NCI-H146 (cell line): ENCODE results near the gene WDR20.
"Not testable (repeated sequence)": the region's sequence is repeated elsewhere in the genome, so short reads cannot be mapped to it uniquely, and the experiment has no call there.

Experiments
- DNase-seq: peaks from one replicate; lab custom pipeline; 2025; lab: John Stamatoyannopoulos, UW

The WDR20 gene, protein sequence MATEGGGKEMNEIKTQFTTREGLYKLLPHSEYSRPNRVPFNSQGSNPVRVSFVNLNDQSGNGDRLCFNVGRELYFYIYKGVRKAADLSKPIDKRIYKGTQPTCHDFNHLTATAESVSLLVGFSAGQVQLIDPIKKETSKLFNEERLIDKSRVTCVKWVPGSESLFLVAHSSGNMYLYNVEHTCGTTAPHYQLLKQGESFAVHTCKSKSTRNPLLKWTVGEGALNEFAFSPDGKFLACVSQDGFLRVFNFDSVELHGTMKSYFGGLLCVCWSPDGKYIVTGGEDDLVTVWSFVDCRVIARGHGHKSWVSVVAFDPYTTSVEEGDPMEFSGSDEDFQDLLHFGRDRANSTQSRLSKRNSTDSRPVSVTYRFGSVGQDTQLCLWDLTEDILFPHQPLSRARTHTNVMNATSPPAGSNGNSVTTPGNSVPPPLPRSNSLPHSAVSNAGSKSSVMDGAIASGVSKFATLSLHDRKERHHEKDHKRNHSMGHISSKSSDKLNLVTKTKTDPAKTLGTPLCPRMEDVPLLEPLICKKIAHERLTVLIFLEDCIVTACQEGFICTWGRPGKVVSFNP

DNA sequence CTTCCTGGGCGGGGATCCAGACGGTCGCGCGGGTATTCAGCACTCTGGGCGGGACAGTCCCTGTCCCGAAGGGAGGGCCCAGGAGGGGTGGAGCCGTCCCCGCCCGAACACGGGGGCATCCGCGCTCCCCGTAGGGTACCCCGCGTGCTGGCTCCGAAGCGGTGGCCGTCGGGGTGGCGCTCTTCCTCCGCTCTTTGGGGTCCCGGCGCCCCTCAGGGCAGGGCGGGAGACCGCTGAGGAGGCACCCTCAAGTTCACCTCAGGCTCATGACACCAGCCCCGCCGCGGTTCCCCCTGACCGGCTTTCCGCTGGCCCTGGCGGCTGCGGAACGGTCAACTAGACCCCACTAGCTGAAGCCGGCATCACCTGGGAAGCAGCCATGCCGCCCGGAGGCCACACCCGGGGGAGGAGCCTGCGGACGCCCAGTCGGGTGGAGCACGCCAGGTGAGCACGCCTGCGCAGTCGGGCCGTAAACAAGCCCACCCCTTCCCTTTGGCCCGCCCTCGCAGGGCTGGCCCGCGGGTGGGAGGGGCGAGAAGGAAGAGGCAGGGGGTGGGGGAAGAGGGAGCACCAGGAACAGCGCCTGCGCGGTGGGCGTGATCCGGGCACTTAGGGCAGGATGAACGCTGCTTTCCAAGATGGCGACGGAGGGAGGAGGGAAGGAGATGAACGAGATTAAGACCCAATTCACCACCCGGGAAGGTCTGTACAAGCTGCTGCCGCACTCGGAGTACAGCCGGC lies at the start of gene WDR20:
WDR20 (plus strand) TSS at position 612 of the 741 bp plus-strand sequence; CDS start at position 639, 27 bp downstream.
- DNase-seq, result peak; percentile 97

GRCh38 chr14:102090713-102091112 lies 49.0 kb upstream of the WDR20 start:
- DNase-seq, result no peak

DNA sequence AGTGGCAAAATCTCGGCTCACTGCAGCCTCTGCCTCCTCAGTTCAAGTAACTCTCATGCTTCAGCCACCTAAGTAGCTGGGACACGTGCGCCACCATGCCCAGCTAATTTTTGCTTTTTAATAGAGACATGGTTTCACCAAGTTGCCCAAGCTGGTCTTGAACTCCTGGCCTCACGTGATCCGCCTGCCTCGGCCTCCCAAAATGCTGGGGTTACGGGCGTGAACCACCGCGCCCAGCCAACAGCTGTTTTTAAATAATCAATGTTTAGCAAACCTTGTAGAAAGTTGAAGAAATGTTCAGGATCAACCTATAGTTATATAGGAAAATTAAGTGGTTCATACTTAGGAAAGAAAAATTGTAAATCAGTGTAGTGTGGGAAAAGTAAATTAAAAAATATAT lies 46.9 kb upstream of the WDR20 start:
- DNase-seq, result no peak

DNA sequence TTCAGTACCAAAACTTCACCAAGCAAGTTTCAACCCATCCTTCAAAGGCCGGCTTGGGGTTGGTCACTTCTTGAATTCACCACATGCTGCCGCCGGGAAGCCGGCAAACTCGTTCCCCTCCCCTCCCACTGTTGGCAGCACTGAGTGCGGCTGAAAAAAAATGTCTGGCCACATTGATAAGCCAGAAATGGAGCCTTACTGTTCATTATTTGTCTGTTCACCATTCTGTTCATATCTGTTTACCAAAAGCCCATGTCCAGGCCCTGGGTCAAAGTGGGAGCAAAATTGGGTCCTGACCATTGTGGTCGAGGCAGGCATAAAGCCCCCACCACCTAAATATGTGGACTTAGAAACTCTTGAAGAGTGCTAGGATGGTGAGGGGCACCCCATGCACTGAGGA lies 45.6 kb upstream of the WDR20 start:
- no peak for DNase-seq

DNA sequence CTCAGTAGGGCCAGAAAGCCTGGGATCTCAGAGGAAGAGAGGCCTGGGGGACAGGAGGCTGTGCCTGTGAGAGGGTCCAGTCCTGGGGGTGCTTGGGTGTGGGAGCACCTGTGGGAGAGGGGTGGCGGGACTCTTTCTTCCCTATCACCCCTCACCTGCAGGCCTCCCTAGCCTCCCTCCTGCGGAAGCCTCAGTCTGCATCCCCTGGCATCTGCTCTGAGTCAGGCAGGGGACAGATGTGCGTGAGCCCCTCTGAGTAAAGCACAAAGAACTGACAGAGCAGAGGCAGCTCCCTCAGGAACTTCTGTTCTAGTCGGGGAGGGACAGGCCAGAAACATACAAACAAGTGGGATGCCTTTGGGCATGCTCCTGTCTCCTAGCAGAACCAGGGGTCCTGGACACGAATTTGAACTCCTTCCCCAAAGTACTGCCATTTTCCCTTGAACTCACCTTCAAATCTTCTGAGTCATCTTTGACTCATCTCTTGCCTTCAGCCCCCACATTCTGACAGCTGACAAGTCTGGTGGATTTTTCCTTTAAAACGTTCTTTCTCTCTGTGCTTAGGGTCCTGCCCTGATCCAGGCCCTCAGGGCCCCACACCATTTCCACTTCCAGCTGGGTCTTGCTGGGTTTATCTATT lies 44.3 kb upstream of the WDR20 start:
- no peak for DNase-seq

DNA sequence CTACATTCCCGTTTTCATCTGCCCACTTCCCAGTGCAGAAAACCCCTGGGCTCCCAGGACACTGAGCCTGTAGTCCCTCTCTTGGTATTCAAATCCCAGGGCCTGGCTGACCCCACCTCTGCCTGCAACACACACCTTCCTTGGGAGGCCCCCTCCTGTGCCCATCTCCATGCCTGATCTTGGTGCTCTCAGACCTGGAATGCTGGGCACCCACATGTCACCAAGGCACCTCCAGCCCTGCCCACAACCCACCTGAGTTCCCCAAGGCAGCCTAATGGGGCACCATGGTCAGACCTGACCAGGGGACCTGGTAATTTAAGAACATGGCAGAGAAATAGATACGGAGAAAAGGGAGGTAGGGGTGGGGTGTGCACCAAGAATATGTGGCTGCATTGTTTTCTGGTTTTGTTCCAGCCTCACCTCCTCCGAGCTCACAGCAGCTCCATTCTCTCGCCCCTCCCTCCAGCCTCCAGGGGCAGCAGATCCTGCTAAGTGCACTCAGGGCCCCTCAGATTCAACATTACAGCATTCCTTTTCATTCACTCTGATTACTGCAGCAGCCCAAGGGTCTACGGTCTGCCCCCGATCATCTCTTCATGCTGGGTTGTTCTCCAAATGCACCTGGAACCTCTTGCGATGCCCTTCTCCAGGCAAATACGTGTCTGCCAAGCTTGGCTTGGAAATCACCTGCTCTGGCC lies 43.7 kb upstream of the WDR20 start:
- no peak for DNase-seq

DNA sequence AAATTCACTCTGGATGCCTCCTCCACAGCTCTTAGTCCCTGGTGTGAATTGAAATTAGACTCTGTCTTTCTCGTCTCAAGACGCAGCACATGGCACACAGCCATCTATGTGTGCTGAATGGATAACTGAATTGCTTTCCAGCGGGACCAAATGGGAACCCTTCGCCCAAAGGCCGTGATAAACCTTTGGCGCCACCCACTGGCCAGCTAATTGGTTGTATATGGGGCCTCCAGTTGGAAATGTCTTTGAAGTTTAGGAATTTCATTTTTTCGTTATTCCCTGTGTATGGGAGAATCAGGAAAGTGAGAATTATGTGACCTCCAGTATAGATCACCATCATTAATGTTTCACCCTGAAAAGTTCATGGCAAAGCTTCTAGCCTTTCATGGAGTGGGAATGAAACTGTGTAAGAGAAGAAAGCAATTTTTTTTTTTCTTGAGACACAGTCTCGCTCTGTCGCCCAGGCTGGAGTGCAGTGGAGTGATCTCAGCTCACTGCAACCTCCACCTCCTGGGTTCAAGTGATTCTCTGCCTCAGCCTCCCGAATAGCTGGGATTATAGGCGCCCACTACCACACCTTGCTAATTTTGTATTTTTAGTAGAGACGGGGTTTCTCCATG lies 43.0 kb upstream of the WDR20 start:
- peak; percentile 67 for DNase-seq

GRCh38 chr14:102097441-102098135 lies 42.1 kb upstream of the WDR20 start:
- DNase-seq, result peak; percentile 49

DNA sequence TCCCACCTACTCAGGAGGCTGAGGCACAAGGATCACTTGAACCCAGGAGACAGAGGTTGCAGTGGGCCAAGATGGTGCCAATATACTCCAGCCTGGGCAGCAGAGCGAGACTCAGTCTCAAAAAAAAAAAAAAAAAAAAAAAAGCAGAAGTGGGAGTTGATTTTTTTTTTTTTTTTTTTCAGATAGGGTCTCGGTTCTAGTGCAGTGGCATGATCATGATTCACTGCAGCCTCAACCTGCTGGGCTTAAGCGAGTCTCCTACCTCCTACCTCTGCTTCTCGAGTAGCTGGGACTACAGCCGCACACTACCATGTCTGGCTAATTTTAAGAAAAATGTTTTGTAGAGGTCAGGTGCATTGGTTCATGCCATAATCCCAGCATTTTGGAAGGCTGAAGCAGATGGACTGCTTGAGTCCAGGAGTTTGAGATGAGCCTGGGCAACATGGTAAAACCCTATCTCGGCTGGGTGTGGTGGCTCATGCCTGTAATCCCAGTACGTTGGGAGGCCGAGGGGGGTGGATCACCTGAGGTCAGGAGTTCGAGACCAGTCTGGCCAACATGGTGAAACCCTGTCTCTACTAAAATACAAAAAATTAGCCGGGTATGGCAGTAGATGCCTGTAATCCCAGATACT lies 36.5 kb upstream of the WDR20 start:
- no peak for DNase-seq

DNA sequence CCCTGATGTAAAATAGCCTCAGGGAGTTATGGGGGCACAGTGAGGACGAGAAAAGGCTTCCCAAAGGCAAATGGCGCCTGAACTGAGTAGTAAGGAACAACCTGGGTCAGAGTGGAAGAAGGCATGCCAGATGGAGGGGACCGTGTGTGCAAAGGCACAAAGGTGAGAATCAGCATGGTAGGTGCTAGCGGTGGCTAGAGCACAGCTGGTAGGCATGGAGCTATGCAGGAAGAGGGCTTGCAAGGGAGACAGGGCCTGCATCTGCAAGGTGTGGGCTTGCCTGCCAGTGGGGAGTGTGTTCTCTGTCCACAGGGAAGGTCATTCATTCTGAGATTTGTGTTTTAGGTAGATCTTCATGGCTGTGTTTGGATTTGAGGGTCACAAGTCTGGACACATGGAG lies 34.3 kb upstream of the WDR20 start:
- DNase-seq, result no peak

- not testable (repeated sequence) for DNase-seq
Measured at GRCh38 chr14:102109332-102109731, 30.4 kb upstream of the WDR20 start.

DNA sequence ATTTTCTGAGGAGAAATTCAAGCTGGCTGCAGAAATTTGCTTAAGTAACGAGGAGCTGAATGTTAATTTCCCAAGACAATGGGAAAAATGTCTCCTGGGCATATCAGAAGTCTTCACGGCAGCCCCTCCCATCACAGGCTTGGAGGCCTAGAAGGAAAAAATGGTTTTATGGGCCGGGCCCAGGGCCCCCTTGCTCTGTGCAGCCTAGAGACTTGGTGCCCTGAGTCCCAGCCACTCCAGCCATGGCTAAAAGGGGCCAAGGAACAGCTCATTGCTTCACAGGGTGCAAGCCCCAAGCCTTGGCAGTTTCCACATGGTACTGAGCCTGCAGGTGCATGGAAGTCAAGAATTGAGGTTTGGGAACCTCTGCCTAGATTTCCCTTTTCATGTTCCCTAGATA lies 28.6 kb upstream of the WDR20 start:
- no peak for DNase-seq

DNA sequence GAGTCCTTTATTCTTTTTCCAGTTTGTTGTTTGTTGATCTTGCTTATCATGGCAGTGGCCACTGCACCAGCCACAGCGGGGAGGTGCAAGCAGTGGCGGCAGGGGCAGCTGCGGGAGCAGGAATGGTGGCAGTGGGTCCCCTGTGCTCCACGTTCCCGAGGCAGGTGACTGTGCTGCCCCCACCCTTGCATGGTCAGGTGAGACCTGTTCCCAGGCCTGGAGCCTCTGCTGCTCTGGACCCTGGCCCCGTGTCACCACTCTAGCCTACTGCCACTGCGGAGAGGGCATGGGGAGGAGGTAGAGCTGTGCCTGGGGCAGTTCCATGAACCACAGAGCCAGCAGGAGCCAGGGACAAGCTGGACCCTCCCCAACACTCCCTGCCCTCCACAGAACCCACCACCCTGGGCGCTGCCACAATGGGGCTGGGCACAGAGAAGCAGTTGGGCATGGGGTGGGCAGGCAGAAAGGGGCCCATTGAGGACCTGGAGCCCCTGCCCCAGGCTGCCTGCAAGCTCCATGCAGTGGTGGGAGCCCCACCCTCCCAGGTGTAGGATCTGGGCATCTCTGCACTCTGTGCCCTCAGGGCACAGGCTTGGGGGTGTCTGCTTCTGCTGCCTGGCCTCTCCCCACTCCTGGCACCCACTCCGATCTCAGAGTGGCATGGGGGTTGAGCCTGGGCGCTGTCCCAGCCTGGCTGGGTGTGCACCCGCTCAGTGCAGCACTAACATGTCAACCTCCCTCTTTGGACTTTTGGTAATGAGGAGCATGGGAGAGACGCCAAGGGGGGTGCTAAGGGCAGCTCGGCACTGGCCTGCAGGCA lies 23.1 kb upstream of the WDR20 start:
- no peak for DNase-seq

- DNase-seq, result no peak
Measured at GRCh38 chr14:102117852-102118251, 21.8 kb upstream of the WDR20 start.

GRCh38 chr14:102120888-102121287 lies 18.8 kb upstream of the WDR20 start:
- no peak for DNase-seq

DNA sequence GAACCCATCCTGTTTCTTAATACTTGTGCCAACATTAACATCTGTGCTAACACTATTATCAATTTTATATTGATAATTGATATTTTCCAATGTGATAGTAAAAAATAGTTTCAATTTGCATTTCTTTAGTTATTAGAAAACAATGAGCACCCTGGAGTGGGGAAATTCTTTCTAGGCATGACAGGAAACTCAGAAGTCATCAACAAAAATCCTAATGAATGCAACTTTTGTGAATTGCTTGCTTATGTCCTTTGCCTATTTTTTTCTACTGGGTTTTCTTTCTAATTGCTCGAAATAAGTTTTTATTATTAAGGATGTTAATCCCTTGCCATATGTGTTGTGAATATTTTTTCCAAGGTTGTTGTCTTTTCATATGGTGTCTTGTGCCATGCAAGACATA lies 18.1 kb upstream of the WDR20 start:
- DNase-seq, result no peak

DNA sequence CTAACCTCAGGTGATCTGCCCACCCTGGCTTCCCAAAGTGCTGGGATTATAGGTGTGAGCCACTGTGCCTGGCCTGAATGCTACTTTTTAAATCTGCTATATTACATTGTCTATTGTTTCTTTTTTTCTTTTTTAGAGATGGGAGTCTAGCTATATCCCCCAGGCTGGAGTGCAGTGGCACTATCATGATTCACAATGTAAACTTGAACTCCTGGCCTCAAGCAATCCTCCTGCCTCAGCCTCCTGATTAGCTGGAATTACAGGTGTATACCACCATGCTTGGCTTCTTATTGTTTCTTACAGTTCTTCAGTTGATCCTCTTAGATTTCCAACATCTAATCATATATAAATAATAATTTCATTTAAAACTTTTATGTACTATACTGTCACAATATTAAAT lies 15.3 kb upstream of the WDR20 start:
- no peak for DNase-seq

- DNase-seq, result no peak
Measured at GRCh38 chr14:102125546-102125945, 14.2 kb upstream of the WDR20 start.

DNA sequence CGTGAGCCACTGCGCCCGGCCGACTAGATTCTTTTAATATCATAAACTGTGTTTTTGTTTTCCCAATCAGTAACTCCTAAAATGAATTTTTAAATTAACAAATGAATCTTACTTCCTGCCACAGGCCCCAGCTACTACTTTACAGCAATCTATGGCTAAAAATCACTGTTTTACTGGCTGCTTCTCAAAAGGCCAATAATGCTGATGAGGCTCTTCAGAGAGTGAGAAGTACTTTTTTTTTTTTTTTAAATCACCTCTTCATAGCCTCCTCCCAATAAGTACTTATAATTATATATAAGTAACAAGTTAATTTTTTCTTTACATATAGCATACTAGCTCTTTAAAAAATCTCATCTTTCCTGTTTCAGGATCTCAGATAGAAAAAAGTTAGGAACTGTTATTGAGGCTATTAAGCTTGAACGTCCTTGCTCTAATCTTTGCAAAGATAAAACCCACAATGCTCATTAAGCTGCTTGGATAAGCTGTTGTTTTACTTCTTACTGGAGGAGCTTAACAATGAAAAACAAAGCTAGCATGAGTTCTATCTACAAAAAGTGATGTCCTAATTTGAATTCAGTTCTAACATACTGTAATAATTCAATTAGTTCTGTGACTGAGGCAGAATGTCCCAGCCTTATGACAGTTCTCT lies 12.8 kb upstream of the WDR20 start:
- DNase-seq, result no peak
